HEK293T (cell line): ENCODE data around the gene TBC1D22A.

Source experiments
- FOXA1 ChIP-seq: fragments of 450-650 bp; IDR thresholded peaks from 2 replicates; pipeline ENCODE4 v1.6.1; 2016; ENCODE audit warnings: mild to moderate bottlenecking
- SP1 ChIP-seq: fragments of 450-650 bp; IDR thresholded peaks from 2 replicates; pipeline ENCODE4 v1.6.1; 2017

DNA sequence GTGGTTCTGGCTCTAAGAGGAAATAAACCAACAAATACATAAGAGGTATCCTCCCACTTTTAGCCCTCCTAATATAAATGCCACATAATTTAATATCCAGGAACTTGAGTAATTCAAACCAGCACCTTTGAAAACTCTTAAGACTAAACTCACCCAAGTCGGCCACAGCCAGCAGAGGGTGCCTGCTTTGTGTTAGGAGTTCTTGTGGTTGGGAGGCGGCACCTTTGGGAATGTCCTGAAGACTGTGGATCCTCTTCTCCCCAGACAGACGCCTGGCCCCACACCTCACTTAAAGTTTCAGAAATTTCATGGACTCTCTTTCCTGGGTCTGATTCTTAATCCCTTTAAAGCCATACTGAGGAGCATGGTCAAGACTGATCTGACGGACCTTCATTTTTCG, 169.0 kb downstream of the TBC1D22A start:
- TF ChIP-seq SP1 (no peak), FOXA1 (no peak)
